ENCODE data around the gene KRTAP21-1. TPM values are rescaled to one million over a fixed set of nuclear protein-coding genes. Genes with fewer than 3 reads are reported as not detected.

Gene KRTAP21-1
- total and polyA plus RNA-seq, 2 of the 8 experiments (the other 6 are each of a cell fraction or from before 2014, with no cell fraction given) = not detected

DNA sequence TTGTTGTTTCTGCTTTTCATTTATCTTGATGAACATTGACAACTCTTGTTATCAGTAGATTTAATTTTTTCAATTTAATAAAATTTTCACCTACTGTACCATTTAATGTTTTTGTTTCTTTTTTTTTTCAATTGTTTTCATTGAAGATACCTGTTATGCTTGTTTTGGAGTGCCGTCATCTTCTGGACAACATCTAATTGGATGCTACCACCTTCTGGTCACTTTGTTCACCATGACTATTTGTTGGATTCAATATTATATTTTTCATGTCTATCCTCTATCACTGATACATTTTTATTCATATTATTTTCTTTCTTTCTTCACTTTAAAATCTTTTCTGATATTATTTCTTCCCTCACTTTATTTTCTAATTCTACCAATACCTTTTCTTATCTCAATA lies 22.2 kb downstream of the KRTAP21-1 start:
- Histone ChIP-seq H3K27me3 (replicated peaks in 1 of 4; ENCODE audit: control insufficient read depth in 3 of 4, extremely low read depth in 1 of 4, insufficient read depth in 3 of 4, low read length in 3 of 4) (no peaks in the 10 kb centered on the region), H3K79me2 (ENCODE audit: control insufficient read depth in 1 of 2, insufficient read depth in 2 of 2, low read length in 2 of 2) (no peaks in the 10 kb centered on the region), H4K5ac (ENCODE audit: insufficient read length, low read depth, low read length) (no peak overlapping the region), H2BK15ac (ENCODE audit: low read length) (no peak overlapping the region), H3K36me3 (ENCODE audit: control insufficient read depth in 2 of 4, insufficient read depth in 4 of 4, low read length in 3 of 4) (no peaks in the 10 kb centered on the region), H3K9ac (replicated peaks in 1 of 4; ENCODE audit: extremely low read depth in 1 of 4, low read depth in 3 of 4, low read length in 3 of 4) (no peak overlapping the region), H3K79me1 (ENCODE audit: low read depth, low read length) (no peaks in the 10 kb centered on the region), H4K20me1 (replicated peaks in 1 of 2; ENCODE audit: control insufficient read depth in 1 of 2, insufficient read depth in 2 of 2, low read length in 2 of 2) (no peaks in the 10 kb centered on the region), H3K27ac (ENCODE audit: low read depth, low read length) (no peak overlapping the region), H3K4me3 (ENCODE audit: extremely low read depth in 1 of 4, insufficient read depth in 2 of 4, low read depth in 3 of 4, low read length in 4 of 4) (no peak overlapping the region), H3K18ac (ENCODE audit: extremely low read depth, low read length) (no peak overlapping the region), H2BK120ac (replicated peaks; ENCODE audit: low read depth, low read length) (no peak overlapping the region), H3K14ac (ENCODE audit: insufficient read length) (no peak overlapping the region), H3K4me2 (ENCODE audit: insufficient read depth in 1 of 2, low read depth in 2 of 2, low read length in 2 of 2) (no peak overlapping the region), H3K4me1 (replicated peaks in 1 of 4; ENCODE audit: control insufficient read depth in 3 of 4, insufficient read depth in 4 of 4, low read length in 3 of 4) (no peaks in the 10 kb centered on the region), H3K9me3 (ENCODE audit: insufficient read depth in 2 of 2, low read depth in 1 of 2, low read length in 1 of 2) (no peaks in the 10 kb centered on the region), H2BK12ac (ENCODE audit: low read depth, low read length) (no peak overlapping the region), H3K56ac (replicated peaks; ENCODE audit: insufficient read length, low read depth, low read length) (no peak overlapping the region), H2AK5ac (ENCODE audit: low read depth, low read length) (no peak overlapping the region), H4K91ac (replicated peaks; ENCODE audit: insufficient read length, low read length) (no peak overlapping the region), H3K4ac (replicated peaks; ENCODE audit: insufficient read length, low read depth, low read length) (no peak overlapping the region), H3K23me2 (ENCODE audit: low read depth, low read length) (no peaks in the 10 kb centered on the region; the same call in 1 of the 2 replicates), H2BK5ac (ENCODE audit: low read depth, low read length) (no peak overlapping the region), H2AFZ (ENCODE audit: low read length) (no peak overlapping the region), H3K23ac (ENCODE audit: insufficient read length) (no peak overlapping the region), H2BK20ac (ENCODE audit: low read length) (no peak overlapping the region), H4K8ac (ENCODE audit: extremely low read depth, insufficient read depth, low read length) (no peak overlapping the region)
- ChIA-PET CTCF (ENCODE audit: partially characterized antibody) (interaction anchor here (1.7 kb wide), 1 partner anchor 13 kb away, joined by 4 read pairs; no protein-coding TSS in a partner anchor), POLR2A (ENCODE audit: partially characterized antibody) (no interaction called here)
- DNase-seq (ENCODE audit: low read depth in 1 of 2, low spot score in 2 of 2) (no peak), FAIRE-seq (no peak)
- TF ChIP-seq RBBP5 (IDR thresholded peaks at IDR 0.05; ENCODE audit: borderline replicate concordance, low read depth, low read length) (no peak), BCL11A (IDR thresholded peaks at IDR 0.05; ENCODE audit: low read depth in 2 of 2, low read length in 2 of 2) (no peak), SIN3A (conservative IDR thresholded peaks at IDR 0.05 in 1 of 2, IDR thresholded peaks at IDR 0.05 in 1 of 2; ENCODE audit: low read depth in 1 of 2, low read length in 2 of 2) (no peak), RAD21 (IDR thresholded peaks at IDR 0.05 in 1 of 2, conservative IDR thresholded peaks at IDR 0.05 in 1 of 2; ENCODE audit: low read depth in 2 of 2, low read length in 2 of 2) (peak; percentile 27 to 30; a peak in 3 of 4 replicates)
- WGBS, 2 experiments (ENCODE audit: extremely low coverage in 1 of 2, insufficient coverage in 1 of 2, insufficient read length in 1 of 2, insufficient replicate concordance in 2 of 2, low coverage in 1 of 2, low lambda C conversion rate in 2 of 2, missing lambda C conversion rate in 1 of 2) = 91% methylated on average over 1 of the region's 1 CpG; no CpG with 5 or more reads in 1 of the 2 experiments

Data from H1 (cell line).